IgD-negative memory B cell (primary cell): ENCODE measurements around the gene MAPT. TPM values are rescaled to one million over a fixed set of nuclear protein-coding genes. Genes with fewer than 3 reads are reported as not detected.

Experiments used
- H3K27ac Mint-ChIP-seq, 3 donors: one replicate each; pipeline ENCODE4 v1.8.0; 2020 to 2022; ENCODE audit warnings: mild to moderate bottlenecking in 3 of 3, mixed read lengths in 3 of 3, moderate library complexity in 1 of 3
- H3K27me3 Mint-ChIP-seq: one replicate; pipeline ENCODE4 v1.8.0; 2021; ENCODE audit warnings: mixed read lengths
- H3K36me3 Mint-ChIP-seq: one replicate; pipeline ENCODE4 v1.8.0; 2020; ENCODE audit warnings: mild to moderate bottlenecking, mixed read lengths
- H3K4me1 Mint-ChIP-seq, 3 donors: one replicate each; pipeline ENCODE4 v1.8.0; 2020 to 2022; ENCODE audit warnings: mixed read lengths in 3 of 3, mild to moderate bottlenecking in 1 of 3
- H3K4me3 Mint-ChIP-seq, 4 donors: one replicate each; pipeline ENCODE4 v1.8.0; 2020 to 2022; ENCODE audit warnings: mild to moderate bottlenecking in 4 of 4, mixed read lengths in 4 of 4, moderate library complexity in 3 of 4
- H3K9me3 Mint-ChIP-seq, 3 donors: one replicate each; pipeline ENCODE4 v1.8.0; 2020 to 2021; ENCODE audit warnings: mixed read lengths in 3 of 3, mild to moderate bottlenecking in 1 of 3
- polyA plus RNA-seq: library from polyadenylated mRNA; unstranded; fragments of 300-500 nt; fragmentation: Illumina TruSeq; gene quantifications from one replicate; pipeline ENCODE4 v1.2.3, GENCODE V29; 2021

The MAPT gene
- polyA plus RNA-seq, 1 donor from 2014 or later, result not detected

DNA sequence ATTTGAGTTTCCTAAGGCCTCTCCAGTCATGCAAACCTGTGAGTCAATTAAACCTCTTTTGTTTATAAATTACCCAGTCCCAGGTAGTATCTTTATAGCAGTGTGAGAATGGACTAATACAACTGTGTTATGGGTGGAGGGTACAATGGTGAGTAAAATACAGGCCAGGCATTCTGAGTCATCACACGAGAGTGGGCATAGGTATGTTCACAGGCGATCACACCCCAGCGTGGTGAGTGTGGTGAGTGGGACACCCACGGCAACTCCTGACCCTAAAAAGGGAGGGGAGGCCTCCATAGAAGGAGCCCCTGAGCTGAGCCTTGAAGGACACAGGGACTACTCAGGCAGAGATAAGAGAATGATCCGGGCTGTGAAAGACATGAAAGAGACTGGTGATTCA is 22.6 kb upstream of the MAPT start:
- Mint-ChIP-seq H3K36me3 (peaks cover 4% of the 10 kb centered on the region), H3K9me3 (peaks cover 0 to 3% (median 0%) of the 10 kb centered on the region in 3 donors), H3K4me3 (peak overlapping the region in 1 of 4 donors; percentile 70), H3K27me3 (peaks cover 23% of the 10 kb centered on the region), H3K4me1 (peaks cover 0 to 4% (median 1%) of the 10 kb centered on the region in 3 donors), H3K27ac (no peak overlapping the region)

DNA sequence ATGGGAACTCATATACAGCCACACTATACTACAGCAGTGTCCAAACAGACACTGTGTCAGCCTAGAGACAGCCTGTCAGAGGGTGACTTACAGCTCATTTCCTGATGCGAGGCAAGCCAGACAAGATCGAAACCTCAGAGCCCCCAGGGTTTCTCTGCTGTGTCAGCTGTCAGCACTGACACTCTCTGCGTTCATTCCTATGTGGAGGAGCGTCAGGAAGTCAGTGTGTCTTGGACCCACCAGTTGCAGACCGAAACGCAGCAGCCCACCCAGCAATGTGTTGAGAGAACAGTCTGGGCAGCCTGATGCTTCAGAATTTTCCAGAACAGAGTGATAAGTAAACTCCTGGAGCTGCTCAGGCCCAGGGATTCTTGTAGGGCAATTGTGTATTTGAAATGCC is 20.6 kb upstream of the MAPT start:
- Mint-ChIP-seq H3K27me3 (peaks cover 23% of the 10 kb centered on the region), H3K4me3 (no peak overlapping the region), H3K9me3 (peaks cover 2 to 4% (median 3%) of the 10 kb centered on the region in 3 donors), H3K27ac (no peak overlapping the region), H3K4me1 (peaks cover 0 to 4% (median 1%) of the 10 kb centered on the region in 3 donors), H3K36me3 (no peaks in the 10 kb centered on the region)

DNA sequence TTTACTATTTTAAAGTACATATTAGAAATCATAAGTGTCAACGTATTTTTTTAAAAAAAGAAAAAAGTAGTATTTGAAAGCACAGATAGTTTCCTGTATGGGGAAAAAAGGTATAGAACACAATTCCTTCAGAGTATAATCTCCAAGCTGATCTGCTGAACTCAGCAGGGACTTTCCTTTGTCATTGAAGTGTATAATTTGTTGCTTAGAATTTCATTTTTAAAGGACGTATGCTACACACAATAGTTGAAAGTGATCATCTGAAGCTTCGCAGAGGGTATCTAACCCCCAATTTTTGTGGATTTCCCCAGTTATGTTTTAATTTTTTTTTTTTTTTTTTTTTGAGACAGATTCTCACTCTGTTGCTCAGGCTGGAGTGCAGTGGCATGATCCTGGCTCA is 20.2 kb upstream of the MAPT start:
- H3K36me3 Mint-ChIP-seq, result no peaks in the 10 kb centered on the region
- no peak overlapping the region for H3K4me3 Mint-ChIP-seq
- peaks cover 23% of the 10 kb centered on the region for H3K27me3 Mint-ChIP-seq
- H3K27ac Mint-ChIP-seq, result no peak overlapping the region
- peaks cover 0 to 4% (median 1%) of the 10 kb centered on the region in 3 donors for H3K4me1 Mint-ChIP-seq
- H3K9me3 Mint-ChIP-seq, result peaks cover 2 to 4% (median 3%) of the 10 kb centered on the region in 3 donors

DNA sequence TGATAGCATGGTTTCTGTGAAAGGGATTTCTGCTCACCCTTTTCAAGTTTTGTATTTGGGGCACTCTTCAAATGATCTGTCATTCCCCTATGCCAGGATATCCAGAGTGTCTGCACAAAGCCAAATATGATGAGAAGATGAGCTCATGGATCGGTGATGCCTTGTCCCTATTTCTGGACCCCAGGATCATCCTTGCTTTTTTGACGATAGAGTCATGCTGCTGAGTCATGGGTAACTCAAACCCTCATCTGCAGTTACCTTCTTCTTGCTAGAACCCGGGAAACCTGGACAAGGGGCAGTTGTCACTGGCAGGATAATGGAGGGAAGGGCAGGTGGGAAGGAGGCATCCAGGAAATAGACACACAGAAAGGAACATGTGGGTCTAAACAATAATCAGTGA is 17.8 kb upstream of the MAPT start:
- Mint-ChIP-seq H3K4me1 (peaks cover 0 to 4% (median 0%) of the 10 kb centered on the region in 3 donors), H3K9me3 (peaks cover 2 to 4% (median 4%) of the 10 kb centered on the region in 3 donors), H3K36me3 (no peaks in the 10 kb centered on the region), H3K27me3 (peaks cover 20% of the 10 kb centered on the region), H3K27ac (no peak overlapping the region), H3K4me3 (no peak overlapping the region)

DNA sequence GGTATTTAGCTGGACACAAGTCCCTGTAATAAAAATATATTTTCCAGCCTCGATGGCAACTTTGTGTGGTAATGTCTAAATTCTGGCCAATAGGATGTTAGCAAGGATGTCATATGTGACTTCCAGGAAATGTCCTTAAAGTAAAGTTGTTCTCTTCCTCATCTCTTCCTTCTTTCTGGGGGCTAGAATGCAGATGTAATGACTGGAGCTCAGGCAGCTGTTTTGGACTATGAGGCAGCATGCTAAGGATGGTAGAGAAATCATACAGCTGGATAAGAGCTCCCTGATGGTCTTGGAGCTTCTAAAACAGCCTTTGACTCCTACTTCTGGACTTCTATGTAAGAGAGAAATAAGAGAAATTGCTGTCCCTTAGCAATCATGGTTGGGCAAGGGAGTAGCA is 16.9 kb upstream of the MAPT start:
- Mint-ChIP-seq H3K27ac (no peak overlapping the region), H3K4me1 (peaks cover 0 to 4% (median 0%) of the 10 kb centered on the region in 3 donors), H3K9me3 (peaks cover 2 to 4% (median 4%) of the 10 kb centered on the region in 3 donors), H3K4me3 (no peak overlapping the region), H3K36me3 (no peaks in the 10 kb centered on the region), H3K27me3 (peaks cover 14% of the 10 kb centered on the region)

DNA sequence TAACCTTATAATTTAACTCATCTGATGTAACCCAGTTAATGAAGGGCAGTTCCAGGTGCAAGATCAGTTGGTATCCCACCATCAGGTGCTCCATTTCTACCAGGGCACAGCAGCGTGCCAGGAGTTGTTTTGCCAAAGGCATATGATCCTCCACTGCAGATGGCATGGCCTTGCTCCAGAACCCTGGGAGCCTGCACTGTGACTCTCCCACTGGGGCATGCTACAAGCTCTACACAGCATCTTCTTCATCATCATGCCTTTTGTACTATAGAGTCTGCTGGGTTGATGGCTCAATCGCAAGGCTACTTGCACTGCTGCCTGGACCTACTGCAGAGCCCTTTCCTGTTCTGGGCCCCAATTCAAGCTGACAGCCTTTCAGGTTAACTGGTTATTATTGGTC is 11.3 kb upstream of the MAPT start:
- no peaks in the 10 kb centered on the region for H3K4me1 Mint-ChIP-seq
- no peak overlapping the region for H3K4me3 Mint-ChIP-seq
- peaks cover 9% of the 10 kb centered on the region for H3K27me3 Mint-ChIP-seq
- H3K9me3 Mint-ChIP-seq, result peaks cover 3 to 19% (median 10%) of the 10 kb centered on the region in 3 donors
- no peak overlapping the region for H3K27ac Mint-ChIP-seq
- H3K36me3 Mint-ChIP-seq, result peaks cover 2% of the 10 kb centered on the region

DNA sequence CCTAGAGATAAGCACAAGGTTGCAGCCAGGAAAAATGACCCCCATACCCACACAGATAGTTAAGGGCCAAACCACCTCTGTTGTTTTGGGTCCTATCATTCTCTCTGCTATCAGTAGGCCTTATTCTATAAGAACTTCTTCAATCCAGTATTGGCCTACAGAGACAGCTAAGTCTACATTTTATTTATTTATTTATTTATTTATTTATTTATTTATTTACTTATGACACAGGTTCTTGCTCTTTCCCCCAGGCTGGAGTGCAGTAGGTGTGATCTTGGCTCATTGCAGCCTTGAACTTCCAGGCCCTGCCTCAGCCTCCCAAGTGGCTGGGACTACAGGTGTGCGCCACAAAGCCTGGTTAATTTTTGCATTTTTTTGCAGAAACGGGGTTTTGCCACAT is 7.5 kb upstream of the MAPT start:
- H3K9me3 Mint-ChIP-seq, result peaks cover 3 to 18% (median 10%) of the 10 kb centered on the region in 3 donors
- no peak overlapping the region for H3K27ac Mint-ChIP-seq
- H3K4me1 Mint-ChIP-seq, result no peaks in the 10 kb centered on the region
- H3K36me3 Mint-ChIP-seq, result peaks cover 3% of the 10 kb centered on the region
- H3K27me3 Mint-ChIP-seq, result peaks cover 5% of the 10 kb centered on the region
- no peak overlapping the region for H3K4me3 Mint-ChIP-seq

DNA sequence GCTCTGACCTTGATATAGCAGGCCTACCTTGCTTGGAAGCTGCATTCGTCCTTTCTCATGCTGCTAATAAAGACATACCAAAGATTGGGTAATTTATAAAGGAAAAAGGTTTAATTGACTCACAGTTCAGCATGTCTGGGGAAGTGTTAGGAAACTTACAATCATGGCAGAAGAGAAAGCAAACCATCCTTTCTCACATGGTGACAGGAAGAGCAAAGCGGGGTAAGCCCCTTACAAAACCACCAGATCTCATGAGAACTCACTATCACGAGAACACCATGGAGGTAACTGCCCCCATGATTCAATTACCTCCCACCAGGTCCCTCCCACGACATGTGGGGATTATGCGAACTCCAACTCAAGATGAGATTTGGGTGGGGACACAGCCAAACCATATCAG is 6.0 kb upstream of the MAPT start:
- Mint-ChIP-seq H3K4me1 (no peaks in the 10 kb centered on the region), H3K27ac (peak overlapping the region in 1 of 3 donors; percentile 26), H3K4me3 (no peak overlapping the region), H3K27me3 (peaks cover 5% of the 10 kb centered on the region), H3K36me3 (peaks cover 3% of the 10 kb centered on the region), H3K9me3 (peaks cover 4 to 13% (median 10%) of the 10 kb centered on the region in 3 donors)

DNA sequence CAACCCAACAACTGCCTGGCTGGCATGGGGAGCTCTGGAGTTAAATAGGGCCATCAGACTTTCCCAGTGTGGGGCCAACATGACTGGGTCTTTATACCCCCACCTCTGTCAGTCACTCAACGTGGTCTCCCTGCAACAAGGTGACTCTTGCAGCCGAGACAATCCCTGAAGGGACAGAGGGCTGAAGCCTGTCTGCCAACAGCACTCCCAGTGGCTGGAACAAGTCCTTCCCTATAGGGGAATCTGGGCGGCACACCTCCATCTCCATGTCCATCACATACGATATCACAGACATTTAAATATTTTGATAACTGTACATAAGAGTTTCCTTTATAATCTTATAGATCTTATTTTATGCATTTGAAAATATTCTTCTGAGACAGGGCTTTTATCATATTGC is 4.8 kb upstream of the MAPT start:
- peaks cover 3% of the 10 kb centered on the region for H3K27me3 Mint-ChIP-seq
- H3K4me3 Mint-ChIP-seq, result no peak overlapping the region
- H3K4me1 Mint-ChIP-seq, result peaks cover 0 to 4% (median 2%) of the 10 kb centered on the region in 3 donors
- peaks cover 3 to 10% (median 8%) of the 10 kb centered on the region in 3 donors for H3K9me3 Mint-ChIP-seq
- peaks cover 4% of the 10 kb centered on the region for H3K36me3 Mint-ChIP-seq
- H3K27ac Mint-ChIP-seq, result no peak overlapping the region

DNA sequence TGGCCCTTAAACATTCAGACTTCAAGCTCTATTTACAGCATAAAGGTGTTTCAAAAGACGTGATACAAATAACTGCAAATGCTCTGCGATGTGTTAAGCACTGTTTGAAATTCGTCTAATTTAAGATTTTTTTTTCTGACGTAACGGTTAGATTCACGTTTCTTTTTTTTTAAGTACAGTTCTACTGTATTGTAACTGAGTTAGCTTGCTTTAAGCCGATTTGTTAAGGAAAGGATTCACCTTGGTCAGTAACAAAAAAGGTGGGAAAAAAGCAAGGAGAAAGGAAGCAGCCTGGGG is 681 bp upstream of the MAPT start:
- Mint-ChIP-seq H3K27me3 (peaks cover 18% of the 10 kb centered on the region), H3K4me3 (peak overlapping the region; percentile 78 to 97 (median 84)), H3K27ac (peak overlapping the region in 2 of 3 donors; percentile 61 to 83), H3K36me3 (peaks cover 3% of the 10 kb centered on the region), H3K4me1 (peaks cover 4 to 14% (median 12%) of the 10 kb centered on the region in 3 donors), H3K9me3 (peaks cover 0 to 2% (median 0%) of the 10 kb centered on the region in 3 donors)

DNA sequence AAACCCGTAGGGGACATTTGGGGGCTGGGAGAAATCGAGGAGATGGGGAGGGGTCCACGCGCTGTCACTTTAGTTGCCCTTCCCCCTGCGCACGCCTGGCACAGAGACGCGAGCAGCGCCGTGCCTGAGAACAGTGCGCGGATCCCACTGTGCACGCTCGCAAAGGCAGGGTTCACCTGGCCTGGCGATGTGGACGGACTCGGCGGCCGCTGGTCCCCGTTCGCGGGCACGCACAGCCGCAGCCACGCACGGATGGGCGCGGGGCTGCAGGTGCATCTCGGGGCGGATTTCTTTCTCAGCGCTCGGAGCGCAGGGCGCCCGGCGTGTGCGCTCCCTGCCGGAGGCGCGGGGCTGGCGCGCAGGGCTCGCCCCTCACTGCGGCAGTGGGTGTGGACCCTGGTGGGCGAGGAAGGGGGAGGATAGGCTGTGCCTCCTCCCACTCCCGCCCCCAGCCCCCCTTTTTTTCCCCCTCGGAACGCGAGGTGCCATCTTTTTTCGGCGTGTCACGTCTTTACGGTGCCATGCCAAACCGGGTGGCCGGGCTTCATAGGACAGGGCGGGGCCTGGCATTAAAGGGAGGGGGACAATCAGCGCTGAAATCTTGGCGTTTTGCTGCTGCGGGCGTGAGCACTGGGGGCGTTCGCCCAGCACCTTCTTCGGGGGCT is 1.1 kb downstream of the MAPT start:
- Mint-ChIP-seq H3K4me1 (peaks cover 4 to 14% (median 14%) of the 10 kb centered on the region in 3 donors), H3K27me3 (peaks cover 30% of the 10 kb centered on the region), H3K4me3 (peak overlapping the region; percentile 87 to 97 (median 94)), H3K27ac (peak overlapping the region in 1 of 3 donors; percentile 50), H3K36me3 (peaks cover 2% of the 10 kb centered on the region), H3K9me3 (peaks cover 0 to 2% (median 0%) of the 10 kb centered on the region in 3 donors)

DNA sequence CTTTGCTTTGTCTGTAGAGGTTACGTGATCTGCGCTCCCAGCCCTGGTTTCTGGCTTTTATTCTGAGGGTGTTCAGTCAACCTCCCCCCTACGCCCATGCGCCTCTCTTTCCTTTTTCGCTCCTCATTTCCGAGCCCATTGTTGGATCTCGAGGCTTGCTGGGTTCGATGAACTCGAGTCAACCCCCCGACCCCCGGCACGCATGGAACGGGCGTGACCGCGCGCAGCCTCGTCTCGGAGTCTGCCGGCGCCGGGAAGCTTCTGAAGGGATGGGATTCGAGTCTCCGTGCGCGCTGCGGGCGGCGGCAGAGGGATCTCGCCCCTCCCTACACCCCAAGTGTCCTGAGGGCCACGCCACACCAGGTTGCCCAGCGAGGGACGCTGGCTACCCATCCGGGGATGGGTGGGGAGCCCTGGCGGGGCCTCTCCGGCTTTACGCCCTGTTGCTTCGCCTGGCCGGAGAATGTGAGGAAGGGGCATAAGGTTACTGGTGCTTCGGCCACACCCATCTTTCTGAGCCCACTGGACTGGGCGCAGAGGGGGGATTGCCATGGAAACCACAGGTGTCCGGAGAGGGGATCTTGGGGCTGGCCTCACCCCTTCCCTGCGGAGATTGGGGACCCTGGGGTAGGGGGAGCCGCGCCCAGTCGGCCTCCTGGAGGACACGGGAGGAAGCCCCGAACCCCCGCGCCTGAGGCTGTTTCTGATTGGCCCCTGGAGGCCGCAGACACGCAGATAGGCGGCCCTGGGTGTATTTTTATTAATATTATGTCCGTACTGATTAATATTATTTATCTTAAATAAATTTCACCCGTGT is 1.8 kb downstream of the MAPT start:
- H3K4me1 Mint-ChIP-seq, result peaks cover 4 to 14% (median 14%) of the 10 kb centered on the region in 3 donors
- peak overlapping the region; percentile 87 to 97 (median 92) for H3K4me3 Mint-ChIP-seq
- H3K9me3 Mint-ChIP-seq, result peaks cover 0 to 2% (median 0%) of the 10 kb centered on the region in 3 donors
- peaks cover 36% of the 10 kb centered on the region for H3K27me3 Mint-ChIP-seq
- no peak overlapping the region for H3K27ac Mint-ChIP-seq
- H3K36me3 Mint-ChIP-seq, result peaks cover 2% of the 10 kb centered on the region

DNA sequence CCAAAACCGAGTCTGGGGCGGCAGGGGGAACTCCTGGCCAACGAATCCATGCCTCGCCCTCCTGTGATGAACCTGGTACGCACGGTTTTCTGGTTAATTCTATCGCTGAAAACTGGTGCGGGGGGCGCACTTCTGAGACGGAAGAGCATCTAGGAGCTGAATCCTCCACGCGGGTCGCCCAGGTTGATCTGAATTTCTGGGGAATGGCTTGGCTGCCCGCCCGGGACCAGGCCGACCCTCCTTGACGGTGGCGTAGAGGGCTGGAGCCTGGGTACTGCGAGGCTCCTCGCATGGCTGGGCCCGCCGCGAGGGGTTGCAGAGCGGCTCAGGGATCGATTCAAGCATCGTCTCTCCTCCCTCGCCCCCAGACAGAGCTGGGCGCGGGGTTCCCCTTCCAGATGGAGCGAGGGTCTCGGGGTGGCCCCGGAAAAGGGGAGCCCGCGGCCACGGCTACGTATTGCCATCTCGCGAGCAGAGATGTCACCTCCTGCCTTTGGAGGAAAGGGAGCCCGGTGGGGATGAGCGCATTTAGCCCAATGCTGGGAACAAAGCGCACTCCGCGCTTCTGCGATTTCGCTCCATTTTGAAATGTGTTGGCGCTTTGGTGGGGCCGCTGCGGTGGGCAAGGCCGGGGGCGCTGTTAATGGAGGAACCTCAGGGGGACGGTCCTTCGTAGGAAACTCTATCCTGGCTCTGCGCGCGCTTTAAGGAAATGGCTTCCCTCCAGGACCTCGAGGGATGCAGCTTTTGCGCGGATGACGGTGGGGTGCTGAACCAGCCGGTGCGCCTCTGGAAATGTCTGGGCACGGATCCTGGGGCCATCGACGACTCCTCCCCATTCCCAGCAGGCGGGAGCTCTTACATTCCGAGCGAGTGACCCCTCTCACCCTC is 2.7 kb downstream of the MAPT start:
- H3K4me3 Mint-ChIP-seq, result peak overlapping the region in 2 of 4 donors; percentile 4 to 75

DNA sequence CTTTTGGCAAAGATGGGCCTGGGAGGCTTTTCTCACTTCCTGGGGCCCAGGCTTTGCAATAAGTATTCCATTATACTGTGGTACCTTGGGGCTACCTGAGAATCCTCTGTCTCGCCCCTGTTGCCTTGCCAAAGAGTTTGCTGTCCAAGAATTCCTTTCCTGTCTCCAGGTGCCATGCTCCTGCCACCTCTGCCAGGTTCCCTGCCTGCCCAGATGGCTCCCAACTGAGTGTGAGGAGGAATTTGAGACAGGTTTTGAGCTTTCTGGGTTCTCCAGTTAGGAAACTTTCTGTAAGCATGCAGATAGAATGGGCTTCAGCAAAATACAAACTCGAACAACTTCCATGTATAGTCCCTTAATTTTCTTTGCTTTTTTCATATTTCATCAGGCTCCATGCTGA is 5.8 kb downstream of the MAPT start:
- H3K9me3 Mint-ChIP-seq, result no peaks in the 10 kb centered on the region
- H3K4me3 Mint-ChIP-seq, result no peak overlapping the region
- no peaks in the 10 kb centered on the region for H3K36me3 Mint-ChIP-seq
- no peak overlapping the region for H3K27ac Mint-ChIP-seq
- H3K27me3 Mint-ChIP-seq, result peaks cover 53% of the 10 kb centered on the region
- peaks cover 2 to 14% (median 10%) of the 10 kb centered on the region in 3 donors for H3K4me1 Mint-ChIP-seq

More for the DNA sequence above, 2.7 kb downstream of the MAPT start:
- peaks cover 45% of the 10 kb centered on the region for H3K27me3 Mint-ChIP-seq
- no peak overlapping the region for H3K27ac Mint-ChIP-seq
- peaks cover 2% of the 10 kb centered on the region for H3K36me3 Mint-ChIP-seq
- H3K9me3 Mint-ChIP-seq, result no peaks in the 10 kb centered on the region
- peaks cover 4 to 14% (median 14%) of the 10 kb centered on the region in 3 donors for H3K4me1 Mint-ChIP-seq
